H4 (cell line): ENCODE data around the gene C10orf67. TPM values are rescaled to one million over a fixed set of nuclear protein-coding genes. Genes with fewer than 3 reads are reported as not detected.

Experiments
- DNase-seq: peaks from one replicate; pipeline ENCODE4 v3.0.0-alpha.2; 2015; ENCODE audit warnings: low spot score
- total RNA-seq: library from RNA; depleted of rRNA; stranded (reverse); fragments of >200 nt; shearing (Covaris generic); gene quantifications from 2 replicates; pipeline ENCODE4 v1.2.3, GENCODE V29; 2014

C10orf67 gene
- total RNA-seq, 1 experiment from 2014 or later = not detected

DNA sequence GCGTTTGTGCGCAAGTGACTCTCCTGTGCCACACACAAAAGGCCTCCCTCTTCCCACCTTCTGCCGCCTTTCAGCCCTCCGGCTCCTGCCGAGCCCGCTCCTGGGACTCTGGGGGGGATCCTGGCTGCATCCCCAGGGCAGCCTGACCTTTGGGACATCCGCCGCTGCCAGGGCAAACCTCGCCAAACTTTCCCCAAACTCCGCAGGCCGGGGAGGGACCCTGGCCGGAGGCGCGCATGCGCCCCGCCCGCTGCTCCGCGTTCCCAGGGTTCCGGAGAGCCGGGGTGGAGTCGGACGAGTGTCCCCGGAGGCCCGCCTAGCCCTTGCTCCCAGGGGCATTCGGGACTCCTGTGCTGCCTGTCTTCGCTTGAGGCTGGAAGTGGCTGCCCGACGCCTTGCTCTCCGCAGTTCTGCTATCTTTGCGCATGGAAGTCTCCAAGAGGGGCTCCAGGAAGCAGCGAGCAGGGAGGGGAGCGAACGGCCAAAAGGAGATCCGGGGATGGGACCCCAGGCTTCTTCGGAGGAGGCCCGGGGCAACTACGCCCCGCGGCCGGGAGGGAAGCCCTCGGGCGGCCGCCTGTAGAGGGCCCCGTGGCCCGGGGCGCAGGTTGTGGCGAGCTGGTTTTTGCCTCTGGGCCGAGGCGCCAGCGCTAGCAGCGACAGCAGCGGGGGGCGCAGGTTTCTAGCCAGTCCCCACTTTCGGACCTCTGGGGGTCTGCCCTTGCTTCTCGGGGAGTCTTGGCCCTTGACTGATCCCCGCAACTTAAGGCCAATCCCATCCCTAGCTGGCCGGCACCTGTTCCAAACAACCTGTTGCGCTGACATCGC lies 145.4 kb downstream of the C10orf67 start:
- DNase-seq = no peak

DNA sequence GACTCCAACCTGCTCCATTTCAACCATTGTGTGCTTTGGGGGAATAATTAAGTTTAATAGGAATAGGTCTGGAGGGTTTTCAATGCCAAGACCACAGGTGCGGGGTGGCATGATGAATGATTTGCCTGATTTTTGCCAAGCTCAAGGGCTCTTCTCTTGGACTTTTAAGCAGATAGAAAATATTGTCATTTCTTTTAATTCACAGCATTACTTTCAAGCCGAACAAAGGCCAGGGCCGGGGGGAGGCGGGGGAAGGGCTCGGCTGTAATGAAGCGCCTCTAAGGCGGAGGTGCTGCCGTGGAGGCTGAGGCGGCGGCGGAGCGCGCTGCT lies 146.0 kb downstream of the C10orf67 start:
- DNase-seq = no peak

DNA sequence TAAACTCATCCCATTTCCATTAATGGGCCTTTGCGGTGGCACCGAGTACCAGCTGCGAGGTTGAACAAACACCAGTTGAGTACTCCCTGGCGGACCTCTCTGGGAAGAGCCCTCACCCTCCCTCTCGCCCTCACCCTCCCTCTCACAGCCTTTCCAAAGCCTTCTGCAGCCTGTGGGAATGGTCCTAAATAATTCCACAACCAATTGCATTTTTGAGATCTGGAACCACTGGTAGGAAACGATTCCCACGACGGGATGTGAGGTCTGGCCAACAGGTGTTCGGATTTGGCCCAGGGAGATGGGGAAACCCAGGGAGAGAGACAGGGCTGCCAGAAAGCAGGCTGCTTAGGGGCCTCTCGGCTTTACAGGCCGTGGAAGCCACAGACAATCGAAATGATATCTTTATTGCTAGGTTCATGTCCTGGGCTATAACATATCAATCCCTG lies 147.2 kb downstream of the C10orf67 start:
- no peak for DNase-seq

DNA sequence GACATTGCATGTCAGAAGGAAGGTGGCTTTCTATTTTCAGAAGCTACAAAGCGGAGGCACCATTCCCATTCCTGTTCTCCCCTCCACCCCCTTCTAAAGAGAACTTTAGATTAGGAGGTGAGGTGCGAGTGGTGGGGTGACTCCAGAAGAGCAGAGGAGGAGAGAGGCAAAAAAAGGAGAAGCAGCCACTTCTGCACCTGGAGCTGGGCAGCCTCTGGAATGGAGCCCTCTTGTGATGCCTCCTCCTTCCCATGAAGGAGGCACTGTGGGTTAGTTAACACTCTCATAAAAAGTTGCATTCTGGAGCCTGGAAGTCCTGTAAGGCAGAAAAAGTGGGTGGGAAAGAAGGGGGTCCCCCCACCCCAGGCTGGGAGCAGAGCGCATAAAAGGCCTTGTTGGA lies 147.7 kb downstream of the C10orf67 start:
- no peak for DNase-seq

DNA sequence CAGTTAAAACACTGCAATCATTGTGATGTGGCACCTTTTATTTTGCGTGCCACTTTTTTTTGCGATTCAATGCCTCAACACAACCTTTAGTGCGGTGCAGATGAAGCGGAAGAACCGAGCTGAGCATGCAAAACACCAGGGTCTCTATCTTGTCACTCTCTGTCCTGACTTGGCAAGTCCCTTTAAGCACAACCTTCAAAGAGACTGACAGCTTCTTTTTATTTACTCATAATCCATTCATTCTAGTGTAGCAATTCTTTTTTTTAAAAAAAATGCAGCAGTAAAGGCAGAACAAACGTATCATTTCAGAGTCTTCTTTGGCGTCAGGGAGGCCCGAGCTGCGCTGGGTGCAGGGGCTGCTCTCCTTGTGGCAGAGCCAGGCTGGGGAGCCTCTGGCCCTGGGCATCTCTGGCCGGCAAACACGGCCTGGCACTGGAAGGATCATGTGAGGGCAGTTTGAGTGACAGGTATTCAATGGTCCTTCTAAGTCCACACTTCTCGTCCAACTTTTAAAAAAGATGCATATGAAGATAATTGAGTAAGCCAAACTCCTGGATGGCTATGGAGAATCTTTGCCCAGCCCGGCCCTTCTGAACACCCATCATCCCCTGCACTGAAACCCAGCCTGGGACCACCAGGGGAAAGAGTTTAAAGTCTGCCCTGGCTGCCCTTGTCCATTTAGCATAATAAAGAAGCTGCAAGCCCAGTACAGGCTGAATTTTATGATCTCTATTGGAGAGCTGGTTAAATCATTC lies 148.6 kb downstream of the C10orf67 start:
- DNase-seq = no peak

DNA sequence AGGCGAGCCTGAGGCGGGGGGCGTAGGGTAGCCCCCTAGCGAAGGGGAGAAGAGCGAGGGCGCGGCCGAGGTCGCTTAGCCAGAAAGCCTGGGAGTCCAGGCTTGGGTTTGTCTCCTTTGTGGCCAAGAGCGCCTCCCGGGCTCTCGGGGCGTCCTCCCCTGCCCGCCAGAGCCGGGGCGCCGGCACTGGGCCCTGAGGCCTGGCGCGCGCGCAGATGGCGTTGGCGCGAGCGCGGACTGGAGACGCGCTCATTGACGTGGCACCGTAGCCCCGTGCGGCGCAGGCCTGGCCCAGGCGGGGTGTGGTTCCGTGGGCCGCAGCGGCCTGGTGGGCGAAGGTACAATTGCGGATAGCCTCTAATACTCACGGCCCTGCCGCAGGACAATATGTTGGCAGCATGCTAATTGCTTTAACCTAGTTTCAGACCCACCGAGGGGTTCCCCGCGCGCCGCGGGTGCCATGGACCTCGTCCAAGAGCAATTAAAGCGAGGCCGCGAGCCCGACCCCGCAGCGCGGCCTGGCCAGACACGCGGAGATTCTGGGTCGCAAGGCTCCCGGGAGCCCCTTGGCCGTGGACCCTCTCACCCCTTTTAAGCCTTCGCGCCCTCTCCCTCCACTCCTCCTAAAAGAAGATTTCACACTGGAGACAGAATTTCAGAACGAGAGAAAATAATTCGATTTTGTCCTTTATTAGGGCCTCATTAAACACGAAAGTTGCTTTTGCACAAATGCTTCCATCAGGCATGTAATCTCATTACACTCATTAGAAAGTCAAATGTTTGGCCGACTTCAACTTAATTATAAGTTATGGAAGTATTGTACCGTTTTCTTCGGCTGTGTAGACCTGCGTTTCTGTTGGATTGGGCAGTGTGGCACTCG lies 149.4 kb downstream of the C10orf67 start:
- DNase-seq = no peak

DNA sequence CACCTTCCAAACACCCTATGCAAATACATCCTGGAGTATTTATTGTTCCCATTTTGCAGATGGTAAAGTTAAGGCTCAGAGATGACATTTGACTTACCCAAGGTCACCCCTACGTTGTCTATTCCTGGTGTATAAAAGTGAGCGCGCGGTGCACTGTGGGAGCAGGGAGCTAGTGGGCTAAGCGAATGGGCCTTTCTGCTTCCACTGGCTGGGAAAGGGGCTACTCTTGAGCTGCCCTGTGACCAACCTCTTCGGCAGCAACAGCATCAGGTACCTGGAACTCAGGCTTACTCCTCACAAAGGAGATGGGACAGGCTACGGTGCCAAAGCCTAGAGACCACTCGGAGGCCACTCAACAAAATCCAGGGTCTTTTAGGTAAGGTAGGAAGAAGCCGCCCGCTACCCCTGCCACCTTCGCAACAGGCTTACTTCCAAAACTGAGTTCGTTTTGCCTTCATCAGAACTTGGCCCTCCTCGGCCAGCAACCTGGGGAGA lies 150.1 kb downstream of the C10orf67 start:
- DNase-seq = no peak

DNA sequence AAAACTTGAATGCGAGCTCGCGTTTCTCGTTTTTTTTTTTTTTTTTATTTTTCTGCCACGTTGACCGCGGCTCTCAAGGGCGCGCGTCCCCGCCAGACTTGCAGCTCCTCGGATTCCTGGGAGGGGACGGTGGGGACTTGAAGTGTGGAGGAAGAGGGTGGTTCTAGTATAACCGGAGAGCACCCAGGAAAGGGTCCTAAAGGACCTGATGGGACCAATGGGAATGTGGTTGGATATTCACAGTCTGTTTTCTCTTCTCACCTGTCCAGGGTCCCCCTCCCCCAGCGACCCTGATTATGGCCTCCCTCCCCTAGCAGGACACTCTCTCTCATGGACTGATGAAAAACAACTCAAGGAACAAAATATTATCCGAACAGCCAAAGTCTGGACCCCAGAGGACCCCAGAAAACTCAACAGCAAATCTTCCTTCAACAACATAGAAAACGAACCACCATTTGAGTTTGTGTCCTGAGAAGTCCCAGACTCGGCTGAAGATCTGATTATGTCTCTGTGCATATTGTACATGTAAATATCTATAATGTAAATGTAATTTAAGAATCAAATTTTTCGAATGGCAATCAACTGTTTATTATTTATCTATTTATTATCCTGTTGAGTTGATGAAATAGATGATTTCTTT lies 151.0 kb downstream of the C10orf67 start:
- no peak for DNase-seq

DNA sequence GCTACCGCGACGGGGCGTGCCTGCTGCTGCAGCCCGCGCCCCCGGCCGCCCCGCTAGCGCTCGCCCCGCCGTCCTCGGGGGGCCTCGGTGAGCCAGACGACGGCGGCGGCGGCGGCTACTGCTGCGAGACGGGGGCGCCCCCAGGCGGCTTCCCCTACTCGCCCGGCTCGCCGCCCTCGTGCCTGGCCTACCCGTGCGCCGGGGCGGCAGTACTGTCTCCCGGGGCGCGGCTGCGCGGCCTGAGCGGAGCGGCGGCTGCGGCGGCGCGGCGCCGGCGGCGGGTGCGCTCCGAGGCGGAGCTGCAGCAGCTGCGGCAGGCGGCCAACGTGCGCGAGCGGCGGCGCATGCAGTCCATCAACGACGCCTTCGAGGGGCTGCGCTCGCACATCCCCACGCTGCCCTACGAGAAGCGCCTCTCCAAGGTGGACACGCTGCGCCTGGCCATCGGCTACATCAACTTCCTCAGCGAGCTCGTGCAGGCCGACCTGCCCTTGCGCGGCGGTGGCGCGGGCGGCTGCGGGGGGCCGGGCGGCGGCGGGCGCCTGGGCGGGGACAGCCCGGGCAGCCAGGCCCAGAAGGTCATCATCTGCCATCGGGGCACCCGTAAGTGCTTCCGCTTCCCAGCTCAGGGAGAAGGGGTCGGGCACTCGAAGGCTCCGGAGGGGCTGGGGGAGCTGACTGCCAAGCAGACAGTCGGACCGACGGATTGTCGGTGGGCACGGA lies 151.7 kb downstream of the C10orf67 start:
- no peak for DNase-seq

DNA sequence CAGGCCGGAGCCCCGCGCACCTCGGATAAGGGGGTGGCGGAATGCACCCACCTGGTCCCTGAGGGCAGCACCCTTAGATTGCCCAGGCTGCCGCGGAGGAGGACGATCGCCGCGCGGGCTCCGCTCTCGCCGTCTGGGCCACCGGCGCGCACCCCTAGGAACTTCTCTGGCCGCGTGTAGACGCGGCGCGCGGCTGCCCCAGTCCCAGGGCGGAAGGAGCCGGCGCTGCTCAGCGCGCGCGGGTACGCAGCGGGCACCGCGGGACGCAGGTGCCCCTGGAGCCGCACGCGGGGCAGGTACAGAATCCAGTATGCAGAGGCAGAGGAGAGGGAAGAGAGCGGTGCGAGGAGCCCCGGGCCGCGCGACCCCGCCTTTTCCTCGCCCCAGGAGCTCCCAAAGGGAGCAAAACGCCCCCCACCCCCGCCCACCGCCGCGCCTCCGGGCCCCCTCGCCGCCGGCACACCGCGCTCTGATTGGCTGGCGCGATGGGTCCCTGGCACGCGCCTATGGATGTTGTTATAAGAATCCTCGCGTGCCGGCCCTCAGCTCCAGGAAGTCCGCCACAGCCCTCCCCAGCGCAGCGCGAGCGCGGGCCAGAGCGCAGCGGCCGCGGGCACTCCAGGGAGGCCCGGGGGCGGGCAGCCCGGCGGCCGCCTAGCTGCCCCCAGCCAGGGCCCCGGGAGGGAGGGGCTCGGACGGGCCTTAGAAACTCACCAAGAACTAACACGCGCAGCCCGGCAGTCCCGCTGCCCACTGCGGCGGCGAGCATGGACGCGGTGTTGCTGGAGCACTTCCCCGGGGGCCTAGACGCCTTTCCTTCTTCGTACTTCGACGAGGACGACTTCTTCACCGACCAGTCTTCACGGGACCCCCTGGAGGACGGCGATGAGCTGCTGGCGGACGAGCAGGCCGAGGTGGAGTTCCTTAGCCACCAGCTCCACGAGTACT lies 152.6 kb downstream of the C10orf67 start, which contains the start of gene PTF1A:
TSS of gene PTF1A (plus strand) at position 549 of the 948 bp plus-strand sequence. CDS start at position 768, 219 bp downstream.
- no peak for DNase-seq

DNA sequence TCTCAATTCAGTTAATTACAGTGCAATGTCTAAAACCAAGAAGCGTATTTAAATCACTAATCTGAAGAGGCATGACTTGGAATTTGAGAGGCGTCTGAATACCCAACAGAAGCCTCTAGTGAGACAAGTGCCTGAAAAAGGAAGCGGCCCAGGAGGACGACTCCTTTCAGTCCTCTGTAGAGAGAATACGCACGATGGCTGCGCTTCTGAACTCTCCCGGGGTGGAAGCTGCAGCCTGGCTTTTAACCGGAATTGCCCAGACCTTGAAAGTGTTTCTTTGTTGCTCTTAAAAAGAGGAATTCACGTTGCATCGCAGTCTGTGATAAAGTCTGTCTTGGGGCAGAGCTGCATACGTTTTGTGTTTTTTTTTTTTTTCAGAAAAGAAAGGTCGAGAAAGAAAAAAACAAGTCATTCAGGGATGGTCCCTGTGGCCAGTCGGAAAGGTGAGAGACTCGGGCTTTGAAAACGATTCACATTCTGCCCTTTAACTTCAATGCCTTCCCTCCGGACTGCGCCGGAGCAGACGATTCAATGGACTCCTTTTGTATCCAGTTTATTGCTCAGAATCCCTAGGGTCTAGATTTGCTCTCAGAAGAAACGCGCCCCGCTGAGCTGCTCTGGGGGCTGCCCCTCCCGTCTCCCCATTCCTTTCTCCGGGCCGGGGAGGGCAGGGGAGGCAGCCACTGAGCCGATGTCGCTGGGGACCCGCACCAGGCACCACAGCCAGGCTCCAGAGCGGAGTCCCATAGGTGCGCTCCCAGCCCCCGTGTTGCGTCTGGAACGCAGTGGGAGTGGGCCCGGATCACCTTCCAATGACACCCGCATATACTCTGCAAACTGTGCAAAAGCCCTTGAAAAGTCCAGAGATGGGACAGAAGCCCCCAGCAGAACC lies 153.5 kb downstream of the C10orf67 start:
- DNase-seq = no peak

DNA sequence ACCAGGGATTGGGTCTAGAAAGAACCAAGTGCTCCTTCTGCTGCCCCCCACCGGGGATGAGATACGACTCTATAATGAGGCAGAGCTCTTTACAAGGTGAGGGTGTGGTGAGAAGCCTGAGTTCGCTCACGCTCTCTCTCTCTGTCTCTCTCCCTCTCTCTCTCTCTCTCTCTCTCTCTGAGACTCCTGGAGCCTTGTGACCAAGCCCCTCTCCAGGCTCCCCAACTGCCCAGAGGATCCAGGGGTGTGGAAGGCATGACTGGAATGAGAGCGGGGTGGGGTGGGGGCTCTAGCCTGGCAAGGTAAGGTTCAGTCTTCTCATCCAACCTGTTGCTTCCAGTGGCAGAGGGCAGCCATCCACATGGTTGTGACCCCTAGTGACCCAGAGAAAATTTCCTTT lies 155.6 kb downstream of the C10orf67 start:
- DNase-seq = no peak

DNA sequence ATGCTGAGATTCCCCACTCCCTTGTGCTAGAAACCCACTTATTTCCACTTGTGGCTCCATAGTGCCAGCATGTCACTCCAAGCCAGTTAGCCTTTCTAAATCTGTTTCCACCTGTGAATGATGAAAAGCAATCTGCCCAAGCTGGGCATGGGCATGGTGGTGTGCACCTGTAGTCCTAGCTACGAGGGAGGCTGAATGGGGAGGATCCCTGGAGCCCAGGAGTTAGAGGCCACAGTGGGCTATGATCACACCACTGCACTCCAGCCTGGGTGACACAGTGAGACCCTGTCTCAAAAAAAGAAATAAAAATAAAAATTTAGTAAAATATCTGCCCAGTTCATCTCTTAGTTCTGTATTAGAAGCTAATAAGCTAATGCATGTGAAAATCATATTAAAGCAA lies 157.4 kb downstream of the C10orf67 start:
- no peak for DNase-seq

DNA sequence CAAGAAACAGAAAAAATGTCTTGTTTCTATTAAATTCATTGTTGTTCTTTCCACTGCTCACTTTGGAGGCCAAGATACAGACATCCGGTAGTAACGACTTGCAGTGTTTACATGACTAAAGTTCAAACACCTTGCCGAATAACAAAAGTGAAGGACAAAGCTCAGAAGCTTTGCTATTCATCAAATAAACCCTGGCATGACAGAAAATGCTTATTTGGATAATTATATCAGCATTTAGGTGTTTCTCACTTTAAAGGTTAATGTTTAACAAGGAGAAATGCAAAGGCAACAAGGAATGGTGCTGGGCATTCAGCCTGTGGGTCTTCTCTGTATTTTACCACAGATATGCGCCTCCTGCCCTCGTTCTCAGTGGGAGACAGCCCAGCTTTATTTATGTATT lies 157.9 kb downstream of the C10orf67 start:
- no peak for DNase-seq

DNA sequence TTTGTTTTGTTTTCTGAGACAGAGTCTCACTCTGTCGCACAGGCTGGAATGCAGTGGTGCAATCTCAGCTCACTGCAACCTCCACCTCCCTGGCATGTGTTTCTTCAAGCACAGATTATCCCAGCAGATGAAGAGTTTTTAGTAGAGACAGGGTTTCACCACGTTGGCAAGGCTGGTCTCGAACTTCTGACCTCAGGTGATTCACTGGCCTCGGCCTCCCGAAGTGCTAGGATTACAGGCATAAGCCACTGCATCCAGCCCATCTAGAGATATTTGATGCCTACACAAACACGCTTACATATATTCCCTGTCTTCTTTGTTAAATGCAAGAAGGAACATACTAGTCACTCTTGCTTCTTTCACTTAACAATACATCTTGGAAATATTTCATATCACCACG lies 158.4 kb downstream of the C10orf67 start:
- DNase-seq = no peak

DNA sequence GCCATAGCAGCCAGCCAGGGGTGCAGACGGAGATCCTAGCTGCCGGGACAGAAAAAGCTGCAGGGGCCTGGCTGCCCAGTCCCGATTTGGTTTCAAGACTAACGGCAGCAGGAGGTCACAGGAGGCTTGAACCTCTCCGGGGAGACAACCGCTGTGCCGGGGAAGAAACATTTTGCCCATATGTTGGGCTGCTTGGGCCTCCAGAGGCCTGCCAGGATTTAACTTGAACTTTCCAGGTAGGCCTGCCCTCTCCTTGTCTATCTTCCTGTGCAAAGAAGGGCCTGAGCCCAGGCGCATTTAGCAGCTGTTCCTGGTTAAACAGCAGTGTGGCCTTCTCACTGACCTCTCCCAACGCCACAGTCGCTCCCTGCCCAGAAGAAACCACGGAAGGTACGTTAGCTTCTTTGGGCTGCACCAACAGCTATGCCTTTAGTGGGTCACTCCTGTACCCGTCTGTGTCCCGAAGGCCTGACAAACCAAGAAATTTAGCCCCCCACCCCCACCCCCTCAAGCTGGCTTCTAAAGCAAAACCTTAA lies 169.6 kb downstream of the C10orf67 start:
- DNase-seq = no peak

DNA sequence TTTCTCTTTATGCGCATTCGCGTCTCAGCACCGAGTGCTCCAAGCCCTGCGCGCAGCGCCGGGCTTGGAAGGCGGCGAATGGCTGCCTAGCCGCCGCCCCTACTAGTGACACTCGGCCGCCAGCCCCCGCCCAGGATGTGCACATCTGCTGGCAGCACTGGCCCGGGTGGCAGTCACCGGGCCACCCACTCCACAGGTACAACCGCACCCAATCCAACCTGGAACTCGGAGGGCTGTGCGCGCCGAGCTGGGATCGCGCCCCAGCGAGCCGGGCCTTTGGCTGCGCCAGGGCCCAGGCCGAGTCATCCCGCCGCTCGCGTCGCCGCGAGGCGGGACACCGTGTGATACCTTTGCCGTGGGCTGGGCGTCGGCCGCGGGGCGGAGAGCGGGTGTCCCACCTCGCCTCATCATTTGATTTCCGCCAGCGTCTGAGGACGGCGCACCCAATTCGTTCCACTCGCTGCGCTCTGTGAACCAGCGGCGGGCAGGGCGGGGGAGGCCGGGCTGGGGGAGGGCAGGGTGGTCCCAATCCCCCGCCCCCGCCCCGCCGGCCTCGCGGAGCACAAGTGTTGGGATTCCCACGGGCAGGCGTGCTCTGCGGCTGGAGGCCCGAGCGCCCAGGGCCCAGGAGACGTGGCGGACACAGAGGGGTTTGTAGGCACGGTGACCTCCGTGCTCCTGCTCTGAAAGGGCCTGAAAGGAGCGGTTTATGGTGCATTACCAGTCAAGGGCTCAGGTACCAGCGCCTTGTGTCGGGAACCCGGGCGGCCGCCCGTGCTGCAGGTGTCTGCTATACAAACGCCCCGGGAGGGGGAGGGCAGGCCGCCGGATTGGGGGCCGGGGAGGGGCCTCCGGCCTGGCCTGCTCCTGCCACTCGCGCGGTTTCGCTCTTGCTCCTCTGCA lies 170.3 kb downstream of the C10orf67 start:
- DNase-seq = no peak
